WERI-Rb-1 (cell line): ENCODE measurements around the gene PGR.

Source experiments
- DNase-seq: peaks from one replicate; pipeline ENCODE4 v3.0.0-alpha.2; 2020
- H3K27ac ChIP-seq: fragments of 250-450 bp; sonication (Bioruptor Pico); 2 replicates; pipeline ENCODE4 v1.5.1; 2020; ENCODE audit warnings: mild to moderate bottlenecking, moderate library complexity
- H3K27me3 ChIP-seq: fragments of 250-450 bp; sonication (Bioruptor Pico); 2 replicates; pipeline ENCODE4 v1.5.1; 2021; ENCODE audit warnings: mild to moderate bottlenecking, low read depth, moderate library complexity; ENCODE audit not compliant: insufficient read depth, severe bottlenecking
- H3K36me3 ChIP-seq: fragments of 250-450 bp; sonication (Bioruptor Pico); 2 replicates; pipeline ENCODE4 v1.5.1; 2020; ENCODE audit warnings: mild to moderate bottlenecking, moderate library complexity
- H3K4me3 ChIP-seq: 2 replicates; pipeline ENCODE4 v1.5.1; 2011; ENCODE audit warnings: low read depth, mild to moderate bottlenecking, control low read depth, low read length
- H3K9me3 ChIP-seq: fragments of 250-450 bp; sonication (Bioruptor Pico); 2 replicates; pipeline ENCODE4 v1.5.1; 2021; ENCODE audit warnings: mild to moderate bottlenecking, moderate library complexity; ENCODE audit not compliant: severe bottlenecking
- CTCF ChIP-seq: IDR thresholded peaks from 2 replicates; pipeline ENCODE4 v1.5.1; 2011; ENCODE audit warnings: low read depth, mild to moderate bottlenecking, control low read depth, inconsistent platforms, low read length

Gene PGR

GRCh38 chr11:101138245-101138930 is 8.8 kb upstream of the PGR start:
- no peak overlapping the region for H3K27ac ChIP-seq
- H3K4me3 ChIP-seq = no peak overlapping the region
- no peak for DNase-seq
- TF ChIP-seq CTCF = no peak
- no peaks in the 10 kb centered on the region for H3K9me3 ChIP-seq
- H3K27me3 ChIP-seq = no peaks in the 10 kb centered on the region
- no peaks in the 10 kb centered on the region for H3K36me3 ChIP-seq

GRCh38 chr11:101133190-101133589 is 3.6 kb upstream of the PGR start:
- DNase-seq = no peak
- TF ChIP-seq CTCF = no peak
- peaks cover 28% of the 10 kb centered on the region for H3K27me3 ChIP-seq
- H3K4me3 ChIP-seq = no peak overlapping the region
- no peak overlapping the region for H3K27ac ChIP-seq
- H3K36me3 ChIP-seq = no peaks in the 10 kb centered on the region
- H3K9me3 ChIP-seq = no peaks in the 10 kb centered on the region

- no peak for DNase-seq
- H3K36me3 ChIP-seq = no peaks in the 10 kb centered on the region
- TF ChIP-seq CTCF = no peak
- H3K4me3 ChIP-seq = peak overlapping the region; percentile 47
- no peak overlapping the region for H3K27ac ChIP-seq
- no peaks in the 10 kb centered on the region for H3K9me3 ChIP-seq
- peaks cover 55% of the 10 kb centered on the region for H3K27me3 ChIP-seq
Measured at GRCh38 chr11:101128571-101129202, 926 bp downstream of the PGR start.

- no peaks in the 10 kb centered on the region for H3K36me3 ChIP-seq
- peak overlapping the region; percentile 47 for H3K4me3 ChIP-seq
- DNase-seq = peak; percentile 23
- H3K27me3 ChIP-seq = peaks cover 60% of the 10 kb centered on the region
- no peaks in the 10 kb centered on the region for H3K9me3 ChIP-seq
- no peak overlapping the region for H3K27ac ChIP-seq
- TF ChIP-seq CTCF = no peak
Measured at GRCh38 chr11:101127699-101128570, 1.7 kb downstream of the PGR start.

DNA sequence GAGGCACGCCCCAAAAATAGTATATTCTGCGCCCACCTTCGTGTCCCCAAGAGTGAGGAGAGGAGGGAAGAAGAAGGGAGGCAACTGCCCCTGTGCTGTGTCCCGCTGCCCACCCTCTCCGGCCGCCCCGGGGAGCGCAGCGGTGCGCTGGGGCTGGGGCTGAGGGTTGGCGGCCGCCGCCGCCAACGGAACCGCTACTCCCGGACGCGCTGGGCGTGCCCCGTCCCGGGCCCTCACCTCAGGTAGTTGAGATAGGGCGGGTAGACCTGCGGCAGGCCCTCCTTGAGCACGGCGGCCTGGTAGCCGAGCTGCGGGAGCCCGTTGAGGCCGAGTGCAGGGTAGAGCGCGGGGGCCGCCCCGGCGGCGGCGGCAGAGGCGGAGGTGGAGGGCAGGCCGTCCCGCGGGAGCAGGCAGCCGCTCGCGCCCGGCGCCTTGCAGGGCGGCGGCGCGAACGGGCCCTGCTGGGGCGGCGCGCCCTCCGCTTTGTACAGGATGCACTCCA is 2.4 kb downstream of the PGR start:
- H3K9me3 ChIP-seq = no peaks in the 10 kb centered on the region
- TF ChIP-seq CTCF = no peak
- H3K27ac ChIP-seq = no peak overlapping the region
- H3K27me3 ChIP-seq = peaks cover 60% of the 10 kb centered on the region
- no peaks in the 10 kb centered on the region for H3K36me3 ChIP-seq
- DNase-seq = peak; percentile 15
- H3K4me3 ChIP-seq = peak overlapping the region; percentile 47
